PC-3 (cell line): ENCODE data around the gene RGPD3. TPM values are rescaled to one million over a fixed set of nuclear protein-coding genes. Genes with fewer than 3 reads are reported as not detected.
"Not testable (repeated sequence)": the region's sequence is repeated elsewhere in the genome, so short reads cannot be mapped to it uniquely, and the experiment has no call there.

ENCODE experiments used
- ATAC-seq: fragments of 200-7000 bp; cut with Tn5 transposase; 2 replicates; pipeline ENCODE4 v1.9.1; 2020; ENCODE audit warnings: mild to moderate bottlenecking, moderate library complexity
- Bru-seq: library from RNA; stranded (reverse); fragments of 400-500 nt; gene quantifications from one replicate; lab custom pipeline; 2021; lab: Mats Ljungman, UMichigan
- BruChase-seq, 2 experiments: library from RNA; stranded (reverse); fragments of 400-500 nt; gene quantifications; one replicate each; lab custom pipeline; 2021; lab: Mats Ljungman, UMichigan
- BruUV-seq: library from RNA; stranded (reverse); fragments of 400-500 nt; replicated peaks from 2 replicates; lab custom pipeline; 2021; lab: Mats Ljungman, UMichigan
- CTCF ChIA-PET: fragments of 300-600 bp; sonication (Branson Sonifier 250); formaldehyde crosslinking; loops from one replicate; lab custom pipeline; 2022; ENCODE audit warnings: antibody characterized with exemption; lab: Charles Lee
- POLR2A ChIA-PET: fragments of 300-600 bp; sonication (Branson Sonifier 250); formaldehyde crosslinking; loops from one replicate; lab custom pipeline; 2022; ENCODE audit warnings: antibody characterized with exemption; ENCODE audit not compliant: unreplicated experiment; lab: Charles Lee
- DNase-seq: peaks from one replicate; pipeline ENCODE4 v3.0.0-alpha.2; 2015
- H2AFZ ChIP-seq: fragments of 300-600 bp; sonication (generic); 2 replicates; pipeline ENCODE4 v1.6.0; 2016; ENCODE audit warnings: antibody characterized with exemption, low read length
- H3F3A ChIP-seq: fragments of 300-600 bp; sonication (generic); one replicate; pipeline ENCODE4 v1.6.0; 2017; ENCODE audit warnings: antibody characterized with exemption, low read length, control low read depth, mild to moderate bottlenecking; ENCODE audit not compliant: unreplicated experiment
- H3K27ac ChIP-seq: fragments of 300-600 bp; sonication (generic); 2 replicates; pipeline ENCODE4 v1.5.1; 2016; ENCODE audit warnings: mild to moderate bottlenecking, low read length
- H3K27me3 ChIP-seq: fragments of 300-600 bp; sonication (generic); 2 replicates; pipeline ENCODE4 v1.6.1; 2016; ENCODE audit warnings: low read length, mixed read lengths
- H3K36me3 ChIP-seq: fragments of 300-600 bp; sonication (generic); 2 replicates; pipeline ENCODE4 v1.6.1; 2016; ENCODE audit warnings: low read depth, mixed run types, low read length, mixed read lengths
- H3K4me1 ChIP-seq: fragments of 300-600 bp; sonication (generic); 2 replicates; pipeline ENCODE4 v1.5.1; 2016; ENCODE audit warnings: low read length; ENCODE audit not compliant: insufficient read depth
- H3K4me2 ChIP-seq: fragments of 300-600 bp; sonication (generic); 2 replicates; pipeline ENCODE4 v1.6.0; 2016; ENCODE audit warnings: low read length
- H3K4me3 ChIP-seq: fragments of 300-600 bp; sonication (generic); 2 replicates; pipeline ENCODE4 v1.5.1; 2016; ENCODE audit warnings: mild to moderate bottlenecking, low read length, mixed read lengths
- H3K79me2 ChIP-seq: fragments of 300-600 bp; sonication (generic); 2 replicates; pipeline ENCODE4 v1.6.1; 2017; ENCODE audit warnings: low read length, mixed read lengths
- H3K9ac ChIP-seq: fragments of 300-600 bp; sonication (generic); 2 replicates; pipeline ENCODE4 v1.6.0; 2016; ENCODE audit warnings: mild to moderate bottlenecking, low read length
- H3K9me2 ChIP-seq: fragments of 300-600 bp; sonication (generic); replicated peaks from 2 replicates; pipeline ENCODE4 v1.6.1; 2016; ENCODE audit warnings: mixed run types, low read length, mixed read lengths
- H3K9me3 ChIP-seq: fragments of 300-600 bp; sonication (generic); 2 replicates; pipeline ENCODE4 v1.6.1; 2016; ENCODE audit warnings: low read length, mixed read lengths
- H4K20me1 ChIP-seq: fragments of 300-600 bp; sonication (generic); 2 replicates; pipeline ENCODE4 v1.6.1; 2016; ENCODE audit warnings: low read length, mixed read lengths
- EZH2 ChIP-seq: fragments of 300-600 bp; sonication (generic); IDR thresholded peaks from one replicate; pipeline ENCODE4 v1.6.1; 2017; ENCODE audit warnings: antibody characterized with exemption, mild to moderate bottlenecking, low read length; ENCODE audit not compliant: unreplicated experiment
- EZH2phosphoT487 ChIP-seq: fragments of 300-600 bp; sonication (generic); IDR thresholded peaks from 2 replicates; pipeline ENCODE4 v1.6.1; 2018; ENCODE audit warnings: mild to moderate bottlenecking, antibody characterized with exemption, low read length, borderline replicate concordance
- intact Hi-C: fragments of 100-400 bp; cut with micrococcal nuclease; formaldehyde crosslinking; loops from 2 replicates; pipeline ENCODE4 v1.9.0; 2023
- long read RNA-seq: library from polyadenylated mRNA; unstranded; transcript quantifications from one replicate; pipeline ENCODE4 v2.0.0, GENCODE V29; 2021; ENCODE audit not compliant: unreplicated experiment
- total RNA-seq: library from RNA; depleted of rRNA; stranded (reverse); fragments of >200 nt; gene quantifications from 2 replicates; pipeline ENCODE4 v1.2.3, GENCODE V29; 2014; rRNA removed
- TF ChIP-seq, protein P1 (sequence below): fragments of 300-600 bp; sonication (generic); conservative IDR thresholded peaks from 2 replicates; pipeline ENCODE4 v1.5.1; 2017; ENCODE audit warnings: antibody characterized with exemption, low read depth, mild to moderate bottlenecking, low read length

RGPD3 gene
- total RNA-seq, result 0.04 TPM in 1 of 2 replicates, not detected in the other
- Bru-seq, nascent RNA, result percentile 20 among the genes with signal in this experiment
- BruChase-seq, experiment 1, labeled RNA remaining after a 6-hour chase, result percentile 23 among the genes with signal in this experiment
- BruChase-seq, experiment 2, labeled RNA remaining after a 2-hour chase, result percentile 23 among the genes with signal in this experiment
- long read RNA-seq, result 0 reads

DNA sequence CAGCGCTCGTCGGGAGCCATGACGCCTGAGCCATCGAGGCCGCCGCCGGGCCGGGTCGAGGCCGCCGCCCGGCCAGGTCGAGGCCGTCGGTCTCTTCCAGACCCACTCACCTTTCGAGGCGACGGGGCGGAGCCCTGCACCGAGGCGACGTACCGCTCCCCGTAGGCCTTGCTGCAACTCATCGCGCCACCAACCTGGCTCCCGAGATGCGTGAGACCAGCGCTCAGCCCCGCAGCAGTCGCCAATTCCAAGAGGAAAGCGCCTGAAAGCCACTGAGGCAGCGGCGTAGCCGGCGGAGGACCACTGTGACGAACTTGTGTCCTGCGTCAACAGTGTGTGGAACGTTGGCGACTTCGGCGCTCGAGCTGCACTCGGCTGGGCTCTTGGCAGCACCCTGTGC, at the start of gene RGPD3:
Gene RGPD3, minus strand, starts transcription at position 307 of the 400 bp plus-strand sequence. Its CDS starts 125 bp downstream, at position 182.
- CTCF ChIA-PET, result not testable (repeated sequence)

DNA sequence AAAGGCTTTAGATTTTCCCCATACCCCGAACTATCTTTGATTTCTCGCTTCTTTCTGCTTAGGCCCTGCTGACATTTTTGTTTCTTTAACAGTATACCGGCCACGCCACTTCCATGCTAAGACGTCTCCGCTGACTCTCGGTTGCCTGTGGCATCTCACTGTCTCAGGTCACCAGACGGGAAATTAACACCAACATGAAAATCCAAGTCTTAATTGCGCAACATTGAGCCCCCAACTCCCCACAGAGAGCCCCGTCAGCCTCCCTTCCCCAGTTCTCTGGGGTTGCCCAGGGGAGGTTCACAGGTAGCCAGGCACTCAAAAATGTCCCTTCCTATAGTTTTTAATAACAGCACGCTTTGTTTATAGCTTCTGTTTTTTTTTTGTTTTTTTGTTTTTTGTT, 49.1 kb upstream of the RGPD3 start:
- H4K20me1 ChIP-seq, result no peaks in the 10 kb centered on the region
- H3K27me3 ChIP-seq, result peaks cover 37% of the 10 kb centered on the region
- ChIA-PET CTCF (no interaction called here), POLR2A (no interaction called here)
- BruUV-seq, result no TSS peak
- H2AFZ ChIP-seq, result no peak overlapping the region
- no peaks in the 10 kb centered on the region for H3K36me3 ChIP-seq
- no peaks in the 10 kb centered on the region for H3K9me2 ChIP-seq
- intact Hi-C loops, result no loop called here
- H3F3A ChIP-seq, result no peaks in the 10 kb centered on the region
- TF ChIP-seq EZH2 (no peak), EZH2phosphoT487 (no peak)
- TF ChIP-seq, protein P1, sequence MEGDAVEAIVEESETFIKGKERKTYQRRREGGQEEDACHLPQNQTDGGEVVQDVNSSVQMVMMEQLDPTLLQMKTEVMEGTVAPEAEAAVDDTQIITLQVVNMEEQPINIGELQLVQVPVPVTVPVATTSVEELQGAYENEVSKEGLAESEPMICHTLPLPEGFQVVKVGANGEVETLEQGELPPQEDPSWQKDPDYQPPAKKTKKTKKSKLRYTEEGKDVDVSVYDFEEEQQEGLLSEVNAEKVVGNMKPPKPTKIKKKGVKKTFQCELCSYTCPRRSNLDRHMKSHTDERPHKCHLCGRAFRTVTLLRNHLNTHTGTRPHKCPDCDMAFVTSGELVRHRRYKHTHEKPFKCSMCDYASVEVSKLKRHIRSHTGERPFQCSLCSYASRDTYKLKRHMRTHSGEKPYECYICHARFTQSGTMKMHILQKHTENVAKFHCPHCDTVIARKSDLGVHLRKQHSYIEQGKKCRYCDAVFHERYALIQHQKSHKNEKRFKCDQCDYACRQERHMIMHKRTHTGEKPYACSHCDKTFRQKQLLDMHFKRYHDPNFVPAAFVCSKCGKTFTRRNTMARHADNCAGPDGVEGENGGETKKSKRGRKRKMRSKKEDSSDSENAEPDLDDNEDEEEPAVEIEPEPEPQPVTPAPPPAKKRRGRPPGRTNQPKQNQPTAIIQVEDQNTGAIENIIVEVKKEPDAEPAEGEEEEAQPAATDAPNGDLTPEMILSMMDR, result no peak
- DNase-seq (no peak), ATAC-seq (no peak)
- no peaks in the 10 kb centered on the region; the same call in 1 of the 2 replicates for H3K4me1 ChIP-seq
- H3K4me2 ChIP-seq, result no peak overlapping the region
- no peak overlapping the region for H3K4me3 ChIP-seq
- no peak overlapping the region for H3K27ac ChIP-seq
- H3K79me2 ChIP-seq, result no peaks in the 10 kb centered on the region
- H3K9me3 ChIP-seq, result no peaks in the 10 kb centered on the region
- H3K9ac ChIP-seq, result no peak overlapping the region

More for the DNA sequence above, at the start of gene RGPD3:
- H3K9me2 ChIP-seq, H3K4me3 ChIP-seq, POLR2A ChIA-PET, H3K79me2 ChIP-seq, H3K4me1 ChIP-seq, H3K27me3 ChIP-seq, H3F3A ChIP-seq, BruUV-seq, ATAC-seq, DNase-seq, intact Hi-C loops, H3K27ac ChIP-seq, H3K9me3 ChIP-seq, H2AFZ ChIP-seq, H3K4me2 ChIP-seq, H3K36me3 ChIP-seq, H3K9ac ChIP-seq, H4K20me1 ChIP-seq: not testable (repeated sequence)

DNA sequence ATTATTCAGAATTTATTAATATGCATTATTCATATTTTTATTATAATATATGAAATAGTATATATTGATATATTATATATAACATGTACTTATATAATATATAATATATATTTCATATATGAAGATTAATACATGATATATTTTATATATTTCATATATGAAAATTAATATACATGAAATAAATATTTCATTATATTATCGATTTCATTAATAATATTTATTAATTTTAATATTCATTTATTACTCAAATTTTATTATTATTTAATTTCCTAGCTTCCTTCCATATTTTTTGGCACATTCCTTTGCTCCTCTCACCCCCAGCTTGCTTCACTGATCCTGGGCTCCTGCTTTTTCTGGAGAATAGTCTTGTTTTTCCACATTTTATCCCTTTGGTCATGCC, 48.7 kb upstream of the RGPD3 start:
- H3K4me2 ChIP-seq, result no peak overlapping the region
- ChIA-PET POLR2A (no interaction called here), CTCF (no interaction called here)
- H4K20me1 ChIP-seq, result no peaks in the 10 kb centered on the region
- no TSS peak for BruUV-seq
- H3K79me2 ChIP-seq, result no peaks in the 10 kb centered on the region
- H2AFZ ChIP-seq, result no peak overlapping the region
- H3K27ac ChIP-seq, result no peak overlapping the region
- ATAC-seq (no peak), DNase-seq (no peak)
- TF ChIP-seq, protein P1, result no peak
- TF ChIP-seq EZH2phosphoT487 (no peak), EZH2 (no peak)
- no peaks in the 10 kb centered on the region for H3F3A ChIP-seq
- peaks cover 3% of the 10 kb centered on the region; the same call in 1 of the 2 replicates for H3K4me1 ChIP-seq
- no peaks in the 10 kb centered on the region for H3K36me3 ChIP-seq
- intact Hi-C loops, result no loop called here
- peaks cover 33% of the 10 kb centered on the region for H3K27me3 ChIP-seq
- H3K9ac ChIP-seq, result no peak overlapping the region
- H3K9me2 ChIP-seq, result no peaks in the 10 kb centered on the region
- H3K9me3 ChIP-seq, result no peaks in the 10 kb centered on the region
- H3K4me3 ChIP-seq, result no peak overlapping the region
